A673 (cell line): Measurements from ENCODE around the gene GLCE. TPM values are rescaled to one million over a fixed set of nuclear protein-coding genes. Genes with fewer than 3 reads are reported as not detected.

Experiments
- BruUV-seq: library from RNA; stranded (reverse); fragments of 400-500 nt; replicated peaks from 2 replicates; lab custom pipeline; 2021; lab: Mats Ljungman, UMichigan
- CTCF ChIA-PET: fragments of 300-600 bp; sonication (Branson Sonifier 250); formaldehyde crosslinking; loops from one replicate; lab custom pipeline; 2022; ENCODE audit warnings: antibody characterized with exemption; lab: Charles Lee
- POLR2A ChIA-PET: fragments of 300-600 bp; sonication (Branson Sonifier 250); formaldehyde crosslinking; loops from one replicate; lab custom pipeline; 2022; ENCODE audit warnings: antibody characterized with exemption; ENCODE audit not compliant: low non-redundant PET; lab: Charles Lee
- DNase-seq: peaks from one replicate; pipeline ENCODE4 v3.0.0-alpha.2; 2015; ENCODE audit warnings: low spot score
- H3K27ac ChIP-seq: fragments of 200-600 bp; sonication (generic); 2 replicates; pipeline ENCODE4 v1.5.1; 2016; ENCODE audit warnings: mixed run types, low read depth, mild to moderate bottlenecking, mixed read lengths, antibody characterized with exemption, low read length; ENCODE audit not compliant: poor library complexity, severe bottlenecking
- H3K27me3 ChIP-seq: fragments of 200-600 bp; sonication (generic); replicated peaks from 2 replicates; pipeline ENCODE4 v1.6.1; 2017; ENCODE audit warnings: mixed run types, low read depth, mild to moderate bottlenecking, mixed read lengths, antibody characterized with exemption, low read length; ENCODE audit not compliant: insufficient read depth, poor library complexity
- H3K36me3 ChIP-seq: fragments of 200-600 bp; sonication (generic); 2 replicates; pipeline ENCODE4 v1.6.1; 2016; ENCODE audit warnings: mixed run types, mild to moderate bottlenecking, mixed read lengths, antibody characterized with exemption, low read length; ENCODE audit not compliant: insufficient read depth, poor library complexity, severe bottlenecking
- H3K4me1 ChIP-seq: fragments of 200-600 bp; sonication (generic); 2 replicates; pipeline ENCODE4 v1.6.1; 2017; ENCODE audit warnings: mixed run types, mild to moderate bottlenecking, mixed read lengths, antibody characterized with exemption, low read length; ENCODE audit not compliant: insufficient read depth, poor library complexity, severe bottlenecking
- H3K4me3 ChIP-seq: fragments of 200-600 bp; sonication (generic); 2 replicates; pipeline ENCODE4 v1.5.1; 2016; ENCODE audit warnings: low read depth, mixed run types, mild to moderate bottlenecking, mixed read lengths, low read length; ENCODE audit not compliant: poor library complexity, severe bottlenecking
- H3K9me3 ChIP-seq: fragments of 200-600 bp; sonication (generic); 2 replicates; pipeline ENCODE4 v1.6.1; 2016; ENCODE audit warnings: mixed run types, low read depth, mild to moderate bottlenecking, mixed read lengths, antibody characterized with exemption, low read length; ENCODE audit not compliant: poor library complexity, severe bottlenecking
- CTCF ChIP-seq: fragments of 300-800, 200-600 bp; sonication (generic); conservative IDR thresholded peaks from 2 replicates; pipeline ENCODE4 v1.5.1; 2017; ENCODE audit warnings: low read depth, mild to moderate bottlenecking, antibody characterized with exemption, low read length, moderate library complexity, mixed read lengths
- EZH2 ChIP-seq: fragments of 200-600 bp; sonication (generic); IDR thresholded peaks from 2 replicates; pipeline ENCODE4 v1.6.1; 2017; ENCODE audit warnings: borderline replicate concordance, low read depth, mild to moderate bottlenecking, mixed read lengths, antibody characterized with exemption, low read length; ENCODE audit not compliant: poor library complexity, severe bottlenecking
- intact Hi-C: fragments of 100-400 bp; cut with micrococcal nuclease; formaldehyde crosslinking; loops from one replicate; pipeline ENCODE4 v1.10.0; 2022; ENCODE audit not compliant: unreplicated experiment
- total RNA-seq: library from RNA; stranded (reverse); gene quantifications from 2 replicates; pipeline ENCODE4 v1.2.3, GENCODE V29; 2021

GLCE gene
- total RNA-seq, 1 experiment from 2014 or later, result 44.6 TPM

GRCh38 chr15:69145694-69146492, 14.5 kb upstream of the GLCE start:
- POLR2A ChIA-PET, result no interaction called here
- Histone ChIP-seq H3K27ac (no peak overlapping the region), H3K36me3 (no peaks in the 10 kb centered on the region), H3K4me3 (no peak overlapping the region), H3K4me1 (peaks cover 14% of the 10 kb centered on the region), H3K9me3 (no peaks in the 10 kb centered on the region), H3K27me3 (no peaks in the 10 kb centered on the region)
- peak; percentile 50 for DNase-seq
- BruUV-seq, result no TSS peak
- CTCF ChIA-PET, result no interaction called here
- TF ChIP-seq CTCF (no peak), EZH2 (no peak)
- intact Hi-C loops, result no loop called here

DNA sequence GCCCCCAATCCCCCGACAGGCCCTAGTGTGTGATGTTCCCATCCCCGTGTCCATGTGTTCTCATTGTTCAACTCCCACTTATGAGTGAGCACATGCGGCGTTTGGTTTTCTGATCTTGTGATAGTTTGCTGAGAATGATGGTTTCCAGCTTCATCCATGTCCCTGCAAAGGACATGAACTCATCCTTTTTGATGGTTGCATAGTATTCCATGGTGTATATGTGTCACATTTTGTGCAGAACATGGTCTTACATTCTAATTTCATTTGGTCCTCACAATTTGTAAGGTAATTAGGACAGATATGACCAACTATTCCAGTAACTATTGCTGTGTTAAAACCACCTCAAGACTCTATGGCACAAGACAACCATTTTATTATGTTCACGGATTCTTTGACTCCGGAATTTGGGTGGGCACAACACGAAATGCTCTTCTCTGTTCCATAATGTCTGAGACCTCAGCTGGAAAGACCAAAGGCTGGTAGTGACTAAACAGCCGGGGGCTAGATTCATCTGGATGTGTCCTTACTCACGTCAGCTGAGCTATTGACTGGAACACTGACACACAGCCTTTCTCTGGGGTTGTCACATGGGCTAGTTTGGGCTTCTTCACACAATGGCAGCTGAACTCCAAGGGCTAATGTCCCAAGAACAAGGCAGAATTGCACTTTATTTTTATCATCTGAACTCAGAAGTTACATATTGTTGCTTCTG, 13.6 kb upstream of the GLCE start:
- intact Hi-C loops, result no loop called here
- no peak for TF ChIP-seq EZH2
- TF ChIP-seq CTCF, result no peak
- BruUV-seq, result no TSS peak
- ChIA-PET POLR2A (interaction anchor here (0.8 kb wide), 1 partner anchor 14 kb away, joined by 3 read pairs; the partner anchor contains the start of gene GLCE), CTCF (interaction anchor here (1.0 kb wide), 1 partner anchor 115 kb away, joined by 3 read pairs; no protein-coding TSS in a partner anchor)
- no peaks in the 10 kb centered on the region for H3K36me3 ChIP-seq
- peaks cover 14% of the 10 kb centered on the region for H3K4me1 ChIP-seq
- H3K27ac ChIP-seq, result no peak overlapping the region
- no peak for DNase-seq
- H3K27me3 ChIP-seq, result no peaks in the 10 kb centered on the region
- no peaks in the 10 kb centered on the region for H3K9me3 ChIP-seq
- H3K4me3 ChIP-seq, result no peak overlapping the region

GRCh38 chr15:69148465-69148864, 12.0 kb upstream of the GLCE start:
- TF ChIP-seq CTCF (no peak), EZH2 (no peak)
- no peak overlapping the region for H3K27ac ChIP-seq
- peaks cover 12% of the 10 kb centered on the region for H3K4me1 ChIP-seq
- no peaks in the 10 kb centered on the region for H3K9me3 ChIP-seq
- ChIA-PET CTCF (no interaction called here), POLR2A (no interaction called here)
- no TSS peak for BruUV-seq
- no peaks in the 10 kb centered on the region for H3K36me3 ChIP-seq
- H3K4me3 ChIP-seq, result no peak overlapping the region
- no peaks in the 10 kb centered on the region for H3K27me3 ChIP-seq
- intact Hi-C loops, result no loop called here
- no peak for DNase-seq
